GM20000 (cell line): ENCODE results near the gene STK32C.

Source experiments
- DNase-seq: peaks from one replicate; pipeline ENCODE4 v3.0.0; 2012; ENCODE audit warnings: low spot score
- CTCF ChIP-seq: IDR thresholded peaks from 2 replicates; pipeline ENCODE4 v1.5.1; 2012; ENCODE audit warnings: mild to moderate bottlenecking, control low read depth; ENCODE audit errors: extremely low read depth, missing control alignments

STK32C gene

GRCh38 chr10:132213917-132214316 is 93.8 kb downstream of the STK32C start:
- DNase-seq = no peak
- no peak for TF ChIP-seq CTCF

- DNase-seq = no peak
- TF ChIP-seq CTCF = no peak
These were observed 94.9 kb downstream of the STK32C start for GRCh38 chr10:132212816-132213215.

GRCh38 chr10:132211246-132211645 is 96.5 kb downstream of the STK32C start:
- no peak for TF ChIP-seq CTCF
- no peak for DNase-seq

- no peak for TF ChIP-seq CTCF
- no peak for DNase-seq
These were observed 97.0 kb downstream of the STK32C start for GRCh38 chr10:132210766-132211165.

GRCh38 chr10:132209978-132210530 is 97.7 kb downstream of the STK32C start:
- TF ChIP-seq CTCF = no peak
- DNase-seq = no peak

- TF ChIP-seq CTCF = no peak
- no peak for DNase-seq
These were observed 98.6 kb downstream of the STK32C start for GRCh38 chr10:132209130-132209529.

- no peak for DNase-seq
- TF ChIP-seq CTCF = no peak
These were observed 99.2 kb downstream of the STK32C start for GRCh38 chr10:132208462-132209050.
